Neutrophil (primary cell): ENCODE data around the gene RTN4RL1.

ENCODE experiments used
- H3K27ac ChIP-seq: fragments of 200-600 bp; sonication (generic); 2 replicates; pipeline ENCODE4 v1.5.1; 2016; ENCODE audit warnings: mild to moderate bottlenecking, moderate library complexity
- H3K27me3 ChIP-seq: fragments of 200-600 bp; sonication (generic); 2 replicates; pipeline ENCODE4 v1.6.0; 2016; ENCODE audit warnings: mild to moderate bottlenecking
- H3K36me3 ChIP-seq: fragments of 200-600 bp; sonication (generic); 2 replicates; pipeline ENCODE4 v1.5.1; 2017
- H3K4me1 ChIP-seq, 2 experiments: fragments of 200-600 bp in 1 of 2; sonication (generic) in 1 of 2; 1 replicate in 1 of 2; 2 replicates in 1 of 2; pipeline versions ENCODE4 v1.5.1 to v1.6.1; 2013 to 2016; ENCODE audit warnings: low read depth in 1 of 2, low read length in 1 of 2, mild to moderate bottlenecking in 1 of 2, moderate library complexity in 1 of 2; ENCODE audit not compliant: control insufficient read depth in 1 of 2, insufficient read depth in 1 of 2
- H3K4me3 ChIP-seq, 2 experiments: fragments of 200-600 bp in 1 of 2; sonication (generic) in 1 of 2; 1 replicate in 1 of 2; 2 replicates in 1 of 2; pipeline ENCODE4 v1.5.1; 2013 to 2016; ENCODE audit warnings: low read depth in 1 of 2, low read length in 1 of 2, mild to moderate bottlenecking in 1 of 2, moderate library complexity in 1 of 2
- H3K9me3 ChIP-seq: fragments of 200-600 bp; sonication (generic); 2 replicates; pipeline ENCODE4 v1.5.1; 2016
- TF ChIP-seq, protein P1 (sequence below): fragments of 200-600 bp; sonication (generic); IDR thresholded peaks from 2 replicates; pipeline ENCODE4 v1.5.1; 2016; ENCODE audit warnings: antibody characterized with exemption

RTN4RL1 gene, protein sequence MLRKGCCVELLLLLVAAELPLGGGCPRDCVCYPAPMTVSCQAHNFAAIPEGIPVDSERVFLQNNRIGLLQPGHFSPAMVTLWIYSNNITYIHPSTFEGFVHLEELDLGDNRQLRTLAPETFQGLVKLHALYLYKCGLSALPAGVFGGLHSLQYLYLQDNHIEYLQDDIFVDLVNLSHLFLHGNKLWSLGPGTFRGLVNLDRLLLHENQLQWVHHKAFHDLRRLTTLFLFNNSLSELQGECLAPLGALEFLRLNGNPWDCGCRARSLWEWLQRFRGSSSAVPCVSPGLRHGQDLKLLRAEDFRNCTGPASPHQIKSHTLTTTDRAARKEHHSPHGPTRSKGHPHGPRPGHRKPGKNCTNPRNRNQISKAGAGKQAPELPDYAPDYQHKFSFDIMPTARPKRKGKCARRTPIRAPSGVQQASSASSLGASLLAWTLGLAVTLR

DNA sequence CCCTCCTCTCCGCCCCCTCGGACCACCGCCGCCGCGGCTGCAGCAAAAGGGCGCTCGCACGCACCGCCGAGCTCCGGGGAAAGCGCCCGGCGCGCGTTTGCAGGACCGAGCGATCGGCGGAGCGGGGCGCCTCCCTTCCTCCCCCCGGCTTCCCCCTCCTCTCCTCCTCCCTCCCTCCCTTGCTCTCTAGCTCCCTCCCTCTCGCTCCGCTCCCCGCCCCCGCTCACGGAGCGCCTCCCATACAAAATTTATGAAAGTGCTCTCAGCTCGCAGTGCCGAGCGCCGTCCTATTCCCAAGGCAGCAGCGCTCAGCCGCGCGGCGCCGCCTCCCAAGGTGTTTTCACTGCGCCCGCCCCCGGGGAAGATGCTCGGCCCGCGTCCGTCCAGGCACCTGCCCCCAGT lies at the start of gene RTN4RL1:
TSS of gene RTN4RL1 (minus strand) at position 115 of the 402 bp plus-strand sequence. CDS start 469 bp downstream, outside the sequence.
- Histone ChIP-seq H3K27me3 (peaks cover 100% of the 10 kb centered on the region), H3K9me3 (no peaks in the 10 kb centered on the region), H3K4me1 (peaks cover 25 to 39% of the 10 kb centered on the region in 2 experiments), H3K36me3 (no peaks in the 10 kb centered on the region), H3K27ac (no peak within 1 kb of the TSS), H3K4me3 (peak within 1 kb of the TSS; percentile 25 to 57)
- TF ChIP-seq, protein P1, sequence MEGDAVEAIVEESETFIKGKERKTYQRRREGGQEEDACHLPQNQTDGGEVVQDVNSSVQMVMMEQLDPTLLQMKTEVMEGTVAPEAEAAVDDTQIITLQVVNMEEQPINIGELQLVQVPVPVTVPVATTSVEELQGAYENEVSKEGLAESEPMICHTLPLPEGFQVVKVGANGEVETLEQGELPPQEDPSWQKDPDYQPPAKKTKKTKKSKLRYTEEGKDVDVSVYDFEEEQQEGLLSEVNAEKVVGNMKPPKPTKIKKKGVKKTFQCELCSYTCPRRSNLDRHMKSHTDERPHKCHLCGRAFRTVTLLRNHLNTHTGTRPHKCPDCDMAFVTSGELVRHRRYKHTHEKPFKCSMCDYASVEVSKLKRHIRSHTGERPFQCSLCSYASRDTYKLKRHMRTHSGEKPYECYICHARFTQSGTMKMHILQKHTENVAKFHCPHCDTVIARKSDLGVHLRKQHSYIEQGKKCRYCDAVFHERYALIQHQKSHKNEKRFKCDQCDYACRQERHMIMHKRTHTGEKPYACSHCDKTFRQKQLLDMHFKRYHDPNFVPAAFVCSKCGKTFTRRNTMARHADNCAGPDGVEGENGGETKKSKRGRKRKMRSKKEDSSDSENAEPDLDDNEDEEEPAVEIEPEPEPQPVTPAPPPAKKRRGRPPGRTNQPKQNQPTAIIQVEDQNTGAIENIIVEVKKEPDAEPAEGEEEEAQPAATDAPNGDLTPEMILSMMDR = no peak

DNA sequence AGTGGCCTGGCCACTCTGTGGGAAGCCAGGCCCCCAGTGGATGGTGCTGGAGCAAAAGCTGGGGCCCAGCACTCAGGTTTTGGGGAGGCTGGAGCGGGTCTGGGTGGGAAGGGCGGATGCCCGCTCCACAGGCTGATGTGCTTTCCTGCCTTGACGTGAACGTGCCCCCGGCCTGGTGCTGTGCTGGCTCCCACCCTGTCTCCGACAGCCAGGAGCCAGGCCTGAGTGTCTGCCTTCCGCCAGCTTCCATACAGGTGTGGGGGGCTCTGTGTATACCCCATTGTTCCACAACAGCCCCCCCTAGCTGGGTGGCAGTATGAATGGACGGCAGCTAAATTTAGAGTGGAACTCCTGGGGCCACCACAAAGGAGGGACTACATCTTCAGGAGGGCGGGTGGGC lies 49.8 kb upstream of the RTN4RL1 start:
- H3K36me3 ChIP-seq = peaks cover 30% of the 10 kb centered on the region
- H3K27ac ChIP-seq = no peak overlapping the region

DNA sequence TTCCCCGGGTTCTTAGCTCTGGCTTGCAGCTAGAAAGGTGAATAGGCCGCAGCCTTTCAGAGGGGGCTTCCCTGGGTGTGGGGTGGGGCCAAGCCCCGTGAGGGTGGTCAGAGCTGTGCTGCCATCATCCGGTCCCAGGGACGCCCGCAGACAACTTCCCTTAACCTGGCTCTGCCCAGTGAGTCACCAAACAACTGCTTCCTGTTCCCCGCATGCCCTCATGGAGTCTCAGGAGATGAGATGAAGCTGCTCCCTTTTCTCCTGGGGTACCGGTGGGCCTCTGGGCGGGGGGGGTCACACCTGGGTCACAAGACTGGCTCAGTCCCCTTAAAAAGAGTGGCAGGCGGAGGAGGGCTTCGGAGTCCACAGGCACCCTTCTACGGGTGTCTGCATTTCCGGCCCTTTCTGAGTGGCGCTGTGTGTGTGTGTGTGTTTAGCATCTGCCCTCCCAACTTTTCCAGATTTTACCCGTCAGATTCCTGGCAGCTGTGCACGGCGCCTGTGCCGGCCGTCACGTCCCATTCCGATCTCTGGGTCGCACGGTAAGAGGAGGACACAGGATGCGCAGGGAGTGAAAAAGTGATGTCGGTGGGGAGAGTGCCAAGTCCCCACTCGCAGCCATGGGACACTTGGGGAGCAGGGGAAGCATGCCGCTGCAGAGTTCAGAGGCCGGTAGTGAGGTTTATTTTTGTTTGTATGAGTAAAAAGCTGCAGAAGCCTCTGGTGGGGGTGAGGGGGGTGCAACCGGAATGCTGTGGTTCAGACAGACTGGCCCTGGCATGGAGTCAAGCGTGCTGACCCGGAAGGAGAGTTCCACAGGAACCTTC lies 46.5 kb upstream of the RTN4RL1 start:
- TF ChIP-seq, protein P1 = no peak
- peak overlapping the region; percentile 62 for H3K27ac ChIP-seq
- H3K36me3 ChIP-seq = peaks cover 25% of the 10 kb centered on the region
- H3K27me3 ChIP-seq = no peaks in the 10 kb centered on the region
- H3K4me3 ChIP-seq = no peak overlapping the region
- H3K9me3 ChIP-seq = no peaks in the 10 kb centered on the region
- peaks cover 45 to 46% of the 10 kb centered on the region in 2 experiments for H3K4me1 ChIP-seq

More for the DNA sequence above, 49.8 kb upstream of the RTN4RL1 start:
- TF ChIP-seq, protein P1 = no peak
- Histone ChIP-seq H3K4me3 (no peak overlapping the region), H3K9me3 (no peaks in the 10 kb centered on the region), H3K4me1 (peaks cover 45 to 47% of the 10 kb centered on the region in 2 experiments), H3K27me3 (no peaks in the 10 kb centered on the region)

DNA sequence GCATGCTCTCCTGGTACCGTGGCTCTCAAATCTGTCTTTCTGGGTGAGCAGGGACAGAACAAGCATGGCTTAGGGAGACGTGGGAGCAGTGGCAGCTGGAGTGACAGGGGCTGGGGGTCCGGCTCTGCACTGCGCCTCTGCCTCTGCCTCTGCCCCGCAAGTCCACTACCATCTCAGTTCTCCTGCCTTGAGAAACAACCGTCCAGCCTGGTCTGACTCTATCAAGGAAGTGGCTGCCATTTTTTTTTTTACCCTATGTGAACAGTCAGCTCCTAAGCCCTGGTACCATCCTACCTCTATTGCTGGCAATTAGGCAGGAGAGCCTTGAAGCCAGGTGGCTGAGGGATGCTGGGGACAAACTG lies 45.9 kb upstream of the RTN4RL1 start:
- no peaks in the 10 kb centered on the region for H3K9me3 ChIP-seq
- peaks cover 39 to 40% of the 10 kb centered on the region in 2 experiments for H3K4me1 ChIP-seq
- H3K27ac ChIP-seq = peak overlapping the region; percentile 62
- TF ChIP-seq, protein P1 = no peak
- H3K27me3 ChIP-seq = no peaks in the 10 kb centered on the region
- peaks cover 28% of the 10 kb centered on the region for H3K36me3 ChIP-seq
- no peak overlapping the region for H3K4me3 ChIP-seq

DNA sequence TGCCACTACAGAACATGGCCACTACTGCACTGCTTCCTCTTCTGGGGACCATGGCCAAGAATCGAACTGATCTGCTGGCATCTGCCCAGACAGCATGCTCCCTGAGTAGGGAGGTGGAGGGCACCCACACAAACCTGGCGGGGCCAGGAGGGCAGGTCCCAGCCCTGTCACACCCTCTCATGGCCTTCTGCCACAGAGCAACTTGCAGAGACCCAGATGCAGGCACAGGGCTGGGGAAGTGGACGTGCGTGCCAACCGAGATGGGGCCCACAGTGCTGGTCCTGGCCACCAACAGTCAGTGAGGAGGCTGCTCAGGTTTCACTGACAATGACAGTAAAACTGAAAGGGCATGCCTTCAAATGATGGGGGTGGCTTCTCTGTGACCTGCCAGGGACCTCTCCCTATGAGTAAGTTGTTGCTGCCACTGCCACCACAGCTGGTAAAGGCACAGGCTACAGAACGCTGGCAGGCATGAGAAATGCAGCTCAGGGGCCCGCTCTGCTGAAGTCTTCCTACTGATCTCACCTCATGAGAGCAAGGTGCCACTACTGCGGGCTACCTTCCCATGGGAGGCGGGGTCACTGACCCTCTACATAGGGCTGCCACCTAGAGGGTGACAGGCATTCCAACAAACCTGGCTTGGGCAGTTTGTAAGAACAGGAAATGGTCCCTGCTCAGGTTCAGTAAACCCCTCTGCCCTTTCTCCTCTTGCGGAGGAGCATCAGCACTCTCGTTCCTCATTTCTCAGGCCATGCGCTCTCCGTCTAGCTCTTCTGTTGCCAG lies 45.3 kb upstream of the RTN4RL1 start:
- no peaks in the 10 kb centered on the region for H3K27me3 ChIP-seq
- TF ChIP-seq, protein P1 = no peak
- peak overlapping the region; percentile 62 for H3K27ac ChIP-seq
- no peaks in the 10 kb centered on the region for H3K9me3 ChIP-seq
- H3K4me1 ChIP-seq = peaks cover 33 to 34% of the 10 kb centered on the region in 2 experiments
- peaks cover 33% of the 10 kb centered on the region for H3K36me3 ChIP-seq
- H3K4me3 ChIP-seq = no peak overlapping the region
